HG03575 (cell line): ENCODE data around the gene AQP11.
"Not testable (repeated sequence)": the region's sequence is repeated elsewhere in the genome, so short reads cannot be mapped to it uniquely, and the experiment has no call there.

Experiments
- ATAC-seq: cut with Tn5 transposase; IDR thresholded peaks from one replicate; pipeline ENCODE4 v1.9.1; 2021; ENCODE audit not compliant: unreplicated experiment, insufficient number of reproducible peaks, low FRiP score; ENCODE audit errors: extremely low read depth

AQP11 gene, protein sequence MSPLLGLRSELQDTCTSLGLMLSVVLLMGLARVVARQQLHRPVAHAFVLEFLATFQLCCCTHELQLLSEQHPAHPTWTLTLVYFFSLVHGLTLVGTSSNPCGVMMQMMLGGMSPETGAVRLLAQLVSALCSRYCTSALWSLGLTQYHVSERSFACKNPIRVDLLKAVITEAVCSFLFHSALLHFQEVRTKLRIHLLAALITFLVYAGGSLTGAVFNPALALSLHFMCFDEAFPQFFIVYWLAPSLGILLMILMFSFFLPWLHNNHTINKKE

GRCh38 chr11:77589521-77590193 is at the start of gene AQP11:
Gene AQP11, plus strand, starts transcription at chr11:77589953. Its CDS starts 40 bp downstream, at chr11:77589993.
- ATAC-seq, result peak; percentile 52

- ATAC-seq, result no peak
Measured at GRCh38 chr11:77542296-77542695, 47.5 kb upstream of the AQP11 start.

DNA sequence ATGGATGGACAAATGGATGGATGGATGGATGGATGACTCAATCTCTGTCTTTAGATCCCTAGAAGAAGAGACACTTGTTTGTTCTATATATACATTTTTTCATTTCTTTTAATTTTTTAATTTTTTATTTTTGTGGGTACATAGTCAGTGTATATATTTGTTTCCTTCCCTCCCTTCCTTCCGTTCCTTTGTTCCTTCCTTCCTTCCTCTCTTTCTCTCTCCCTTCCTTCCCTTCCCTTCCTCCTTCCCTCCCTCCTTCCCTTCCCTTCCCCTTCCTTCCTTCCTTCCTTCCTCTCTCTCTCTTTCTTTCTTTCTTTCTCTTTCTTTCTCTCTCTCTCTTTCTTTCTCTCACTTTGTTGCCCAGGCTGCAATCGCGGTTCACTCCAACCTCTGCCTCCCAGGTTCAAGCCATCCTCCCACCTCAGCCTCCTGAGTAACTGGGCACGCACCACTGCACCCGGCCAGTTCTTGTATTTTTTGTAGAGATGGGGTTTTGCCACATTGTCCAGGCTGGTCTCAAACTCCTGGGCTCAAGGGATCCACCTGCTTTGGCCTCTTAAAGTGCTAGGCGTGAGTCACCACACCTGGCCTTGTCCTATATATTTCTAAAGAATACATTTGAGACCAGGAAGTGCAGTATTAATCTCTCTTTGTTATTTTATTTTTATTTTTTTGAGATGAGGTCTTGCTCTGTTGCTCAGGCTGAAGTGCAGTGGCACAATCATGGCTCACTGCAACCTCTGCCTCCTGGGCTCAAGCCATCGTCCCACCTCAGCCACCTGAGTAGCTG is 42.5 kb upstream of the AQP11 start:
- ATAC-seq, result no peak

- ATAC-seq, result no peak
Measured at GRCh38 chr11:77547863-77548551, 41.7 kb upstream of the AQP11 start.

GRCh38 chr11:77548552-77549445 is 41.0 kb upstream of the AQP11 start:
- no peak for ATAC-seq

DNA sequence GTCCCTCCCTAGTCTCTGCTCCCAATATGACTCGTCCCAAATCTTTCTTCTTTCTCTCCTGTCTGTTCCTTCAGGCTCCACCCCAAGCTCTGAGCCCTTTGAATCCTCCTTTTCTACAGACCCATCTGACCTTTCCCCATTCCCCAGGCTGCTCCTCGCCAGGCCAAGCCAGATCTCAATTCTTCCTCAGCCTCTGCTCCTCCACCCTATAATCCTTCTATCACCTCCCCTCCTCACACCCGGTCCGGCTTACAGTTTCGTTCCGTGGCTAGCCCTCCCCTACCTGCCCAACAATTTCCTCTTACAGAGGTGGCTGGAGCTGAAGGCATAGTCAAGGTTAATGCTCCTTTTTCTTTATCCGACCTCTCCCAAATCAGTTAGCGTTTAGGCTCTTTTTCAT is 38.3 kb upstream of the AQP11 start:
- not testable (repeated sequence) for ATAC-seq

DNA sequence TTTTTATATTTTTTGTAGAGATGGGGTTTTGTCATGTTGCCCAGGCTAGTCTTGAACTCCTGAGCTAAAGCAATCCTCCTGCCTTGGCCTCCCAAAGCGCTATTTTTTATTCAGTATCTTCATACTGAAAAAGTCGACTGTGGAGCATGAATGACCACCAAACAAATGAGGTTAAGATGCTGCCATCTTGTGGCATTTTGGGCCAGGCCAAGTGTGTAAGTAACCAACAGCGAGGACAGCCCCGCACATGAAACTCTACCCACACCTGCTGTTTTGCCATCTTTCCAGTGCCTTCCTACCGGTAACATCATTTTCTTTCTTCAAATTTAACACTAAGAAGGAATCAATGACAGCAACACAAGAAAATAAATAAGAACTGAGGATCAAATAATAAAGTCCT is 32.2 kb upstream of the AQP11 start:
- ATAC-seq, result no peak

DNA sequence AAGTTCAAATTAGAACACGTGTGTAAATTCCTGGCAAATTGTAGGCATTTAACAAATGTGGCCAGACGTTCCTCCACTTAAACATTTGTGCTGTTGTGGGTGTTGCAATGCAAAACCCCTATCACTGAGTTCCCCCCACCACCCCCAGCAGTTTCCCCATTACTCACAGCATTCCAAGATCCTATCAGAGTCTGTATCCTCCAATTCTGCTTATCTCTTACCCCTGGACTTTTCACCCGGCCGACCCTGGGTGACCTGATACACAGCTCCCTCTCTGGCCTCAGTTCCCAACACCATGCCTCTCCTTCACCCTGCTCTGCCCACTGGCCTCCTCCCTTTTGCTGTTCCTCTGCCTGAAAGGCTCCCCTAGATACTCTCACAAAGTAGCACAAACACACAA is 31.4 kb upstream of the AQP11 start:
- no peak for ATAC-seq

DNA sequence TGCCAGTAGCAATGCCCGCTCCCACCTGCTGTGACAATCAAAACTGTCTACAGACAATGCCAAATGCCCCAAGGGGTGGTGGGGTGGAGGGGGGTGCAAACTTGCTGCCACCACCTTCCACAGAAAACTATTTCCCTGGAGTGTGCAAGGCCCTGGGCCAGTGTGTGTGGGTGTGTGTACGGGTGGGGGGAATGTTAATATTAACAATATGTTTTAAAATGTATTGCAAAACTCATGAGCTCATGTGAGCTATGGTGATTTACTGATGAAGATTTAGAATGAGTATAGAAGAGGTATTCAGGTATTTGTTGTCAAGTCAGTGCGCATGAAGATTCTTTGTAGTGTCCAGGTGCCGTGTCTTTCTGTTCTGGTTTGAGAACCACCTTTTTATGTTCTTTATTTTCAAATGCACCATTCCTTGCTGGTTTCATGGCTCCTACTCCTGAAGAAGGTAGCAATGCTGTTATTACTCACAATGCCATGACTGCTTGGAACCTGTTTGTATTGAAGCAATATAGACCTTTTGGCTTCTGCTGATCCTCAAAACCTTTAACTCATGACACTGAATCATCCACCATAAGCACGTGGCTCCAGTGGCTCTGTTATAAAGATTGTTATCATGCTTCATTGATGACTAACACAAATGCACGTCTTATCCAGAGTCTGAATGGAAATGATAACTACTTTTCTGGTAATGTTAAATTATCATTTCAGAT is 29.9 kb upstream of the AQP11 start:
- ATAC-seq, result no peak

DNA sequence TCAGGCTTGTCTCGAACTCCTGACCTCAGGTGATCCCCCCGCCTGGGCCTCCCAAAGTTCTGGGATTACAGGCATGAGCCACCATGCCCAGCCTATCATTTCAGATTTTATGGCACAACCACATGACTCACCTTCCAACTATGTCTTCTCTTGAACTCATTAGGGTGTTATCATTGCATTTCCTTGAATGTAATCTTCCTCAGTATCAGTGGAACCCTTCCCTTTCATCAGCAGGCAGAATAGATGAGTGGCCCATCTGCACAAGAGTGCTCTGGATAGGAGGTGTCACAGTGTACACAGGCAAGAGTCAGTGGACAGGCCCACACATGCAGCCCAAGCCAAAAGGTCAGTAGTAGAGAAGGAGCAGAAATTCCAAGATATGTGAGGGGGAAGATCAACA is 29.1 kb upstream of the AQP11 start:
- no peak for ATAC-seq

DNA sequence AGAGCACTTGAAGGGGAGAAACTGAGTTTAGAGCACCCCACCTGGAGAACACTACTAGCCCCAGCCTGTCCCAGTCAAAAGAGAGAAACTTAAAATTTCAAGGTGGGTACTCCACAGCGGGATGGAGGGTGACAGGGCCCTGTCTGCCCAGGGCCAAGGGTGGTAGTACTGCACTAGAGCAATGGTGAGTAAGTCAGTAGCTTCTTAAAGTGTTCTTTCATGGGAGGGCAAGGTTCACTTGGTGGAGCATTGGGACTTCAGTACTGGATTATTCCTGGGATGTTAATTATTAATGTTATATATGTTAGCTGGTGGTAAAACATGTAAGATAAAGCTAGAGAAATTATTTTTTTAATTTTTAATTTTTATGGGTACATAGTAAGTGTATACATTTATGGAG is 28.5 kb upstream of the AQP11 start:
- ATAC-seq, result no peak

DNA sequence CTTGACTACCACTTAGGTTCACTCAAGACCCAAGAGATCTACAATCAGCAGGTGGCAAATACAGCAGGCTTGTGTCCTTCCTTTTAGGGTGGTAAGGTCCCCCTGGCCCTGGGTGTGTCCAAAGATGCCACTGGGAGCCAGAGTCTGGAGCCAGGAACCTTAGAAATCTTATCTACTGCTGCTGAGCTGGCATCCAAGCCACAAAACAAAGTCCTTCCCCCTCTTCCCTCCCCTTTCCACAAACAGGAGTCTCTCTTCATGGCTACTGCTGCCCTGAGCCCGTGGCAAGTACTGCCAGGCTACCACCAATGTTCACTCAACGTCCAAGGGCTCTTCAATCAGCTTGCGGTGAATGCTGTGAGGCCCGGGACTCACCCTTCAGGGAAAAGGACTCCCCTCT is 21.4 kb upstream of the AQP11 start:
- ATAC-seq, result no peak

DNA sequence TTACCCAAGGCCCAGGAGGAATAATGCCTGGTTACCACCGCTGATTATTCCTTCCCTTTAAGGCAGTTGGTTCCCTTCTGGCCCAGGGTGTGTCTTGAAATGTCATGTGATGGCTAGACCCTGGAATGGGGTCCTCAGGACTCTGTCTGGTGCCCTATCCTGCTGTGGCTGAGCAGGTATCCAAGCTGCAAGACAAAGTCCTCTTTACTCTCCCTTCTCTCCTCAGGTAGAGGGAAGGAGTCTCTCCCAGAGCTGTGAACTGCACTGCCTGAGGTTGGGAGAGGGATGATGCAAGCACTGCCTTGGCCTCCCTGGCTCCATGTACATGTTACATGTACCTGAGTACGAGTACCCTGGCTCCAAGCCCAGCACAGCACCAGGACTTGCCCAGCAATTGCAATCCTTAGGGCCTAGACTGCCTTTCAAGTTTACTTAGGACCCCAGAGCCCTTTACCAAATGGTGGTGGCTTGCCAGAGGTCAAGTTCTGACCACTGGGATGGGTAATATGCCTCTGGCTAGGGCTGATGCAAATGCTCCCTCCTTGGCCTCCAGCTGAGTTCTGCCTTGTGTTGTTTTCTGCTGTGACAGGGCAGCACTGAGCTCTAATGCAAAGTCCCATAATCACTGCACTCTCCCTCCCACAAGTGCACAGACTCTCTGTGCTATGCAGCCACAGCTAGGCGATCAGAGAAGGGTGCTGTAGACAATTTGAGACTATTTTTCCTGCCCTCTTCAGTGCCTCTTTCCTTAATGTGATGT is 20.7 kb upstream of the AQP11 start:
- no peak for ATAC-seq

- ATAC-seq, result no peak
Measured at GRCh38 chr11:77569676-77570070, 20.1 kb upstream of the AQP11 start.

- not testable (repeated sequence) for ATAC-seq
Measured at GRCh38 chr11:77570896-77571295, 18.9 kb upstream of the AQP11 start.

DNA sequence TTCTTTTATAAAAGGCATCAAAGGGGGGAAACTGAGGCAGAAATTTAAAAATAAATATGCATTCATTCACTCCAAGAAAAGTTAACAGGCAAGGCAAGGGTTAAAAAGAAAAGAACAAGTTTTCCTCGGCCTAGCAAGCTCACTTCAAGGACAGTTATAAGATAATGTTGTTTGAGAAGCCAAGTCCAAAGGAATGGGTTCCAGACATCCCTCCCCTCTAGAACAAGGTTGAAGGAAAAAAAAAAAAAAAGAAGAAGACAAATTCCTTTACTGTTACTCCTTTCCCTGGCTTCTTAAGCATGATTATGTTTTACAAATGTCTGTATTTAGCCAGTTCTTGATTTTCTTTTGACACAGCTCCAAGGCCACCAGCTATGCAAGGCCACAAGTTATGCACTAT is 14.3 kb upstream of the AQP11 start:
- not testable (repeated sequence) for ATAC-seq

DNA sequence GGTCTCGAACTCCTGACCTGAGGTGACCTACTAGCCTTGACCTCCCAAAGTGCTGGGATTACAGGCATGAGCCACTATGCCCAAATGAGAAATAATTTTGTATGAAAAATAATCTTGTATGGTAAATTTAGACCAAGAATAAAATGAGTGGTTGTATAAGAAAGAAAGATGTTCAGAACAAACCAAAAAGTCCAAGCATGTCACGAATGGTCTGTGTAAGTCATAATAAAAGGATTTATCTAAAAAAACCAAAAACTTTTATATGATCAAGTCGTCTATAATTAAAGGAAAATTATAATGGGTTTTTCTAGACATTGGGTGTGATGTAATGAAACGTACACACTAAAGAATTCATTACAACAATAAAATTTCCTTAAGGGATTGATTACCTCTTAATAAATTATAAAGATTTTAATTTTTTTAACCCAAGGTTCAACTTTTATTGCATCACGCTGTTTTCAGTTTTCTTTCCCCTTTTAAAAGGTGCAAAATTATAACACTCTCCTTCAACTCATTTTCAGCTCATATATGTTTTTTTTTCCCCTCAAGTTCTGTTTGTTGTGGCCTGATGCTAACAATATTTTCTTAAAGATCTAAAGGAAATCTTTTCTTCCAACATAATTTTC is 8.9 kb upstream of the AQP11 start:
- ATAC-seq, result no peak
